Measurements from ENCODE around the gene ATP8B1. TPM values are rescaled to one million over a fixed set of nuclear protein-coding genes. Genes with fewer than 3 reads are reported as not detected.

ATP8B1 gene
- total RNA-seq, 1 experiment from 2014 or later = 15.9 TPM

GRCh38 chr18:57640236-57640635 is 162.9 kb downstream of the ATP8B1 start:
- 0 out of 4 replicates have a peak, but pooled peaks cover 0 to 4% of the 10 kb centered on the region in 2 experiments for H3K36me3 ChIP-seq (ENCODE audit: control insufficient read depth in 1 of 2, insufficient read depth in 2 of 2, low read length in 2 of 2)
- H3K4me1 ChIP-seq (ENCODE audit: control insufficient read depth in 1 of 2, insufficient read depth in 2 of 2, low read length in 2 of 2) = no peaks in the 10 kb centered on the region
- H3K9me2 ChIP-seq (ENCODE audit: insufficient read depth) = no peaks in the 10 kb centered on the region
- CTCF ChIA-PET = no interaction called here
- H2AFZ ChIP-seq (ENCODE audit: low read depth, low read length, poor library complexity, severe bottlenecking) = no peak overlapping the region
- no peaks in the 10 kb centered on the region for H3K9me3 ChIP-seq (ENCODE audit: control insufficient read depth in 1 of 2, insufficient read depth in 1 of 2, low read depth in 1 of 2, low read length in 2 of 2)
- H3K79me2 ChIP-seq (ENCODE audit: insufficient read depth, low read length) = no peaks in the 10 kb centered on the region
- RAD21 ChIA-PET (ENCODE audit: low non-redundant PET in 1 of 2, low total read pairs in 2 of 2, uncharacterized antibody in 2 of 2, unreplicated experiment in 2 of 2) = no interaction called here
- DNase-seq (ENCODE audit: low read depth, low spot score) (no peak), ATAC-seq (no peak)
- intact Hi-C loops (cut with micrococcal nuclease) = loop anchor here (10.0 kb wide), 1 partner anchor 215 kb away; no protein-coding TSS in a partner anchor
- no peak overlapping the region for H3K4me2 ChIP-seq (ENCODE audit: low read length)
- H3K27me3 ChIP-seq (ENCODE audit: insufficient read depth, low read length) = no peaks in the 10 kb centered on the region
- POLR2A ChIA-PET = no interaction called here
- TF ChIP-seq ATF3 (IDR thresholded peaks at IDR 0.05) = no peak
- no peak for TF ChIP-seq ZFX (IDR thresholded peaks at IDR 0.05)
- no peak for TF ChIP-seq ZBTB33 (IDR thresholded peaks at IDR 0.05; ENCODE audit: extremely low read depth, insufficient replicate concordance, low read length)
- TF ChIP-seq TCF7L2 (IDR thresholded peaks at IDR 0.05; ENCODE audit: borderline replicate concordance, extremely low read depth, insufficient read depth, insufficient read length) = no peak
- TF ChIP-seq CEBPB (IDR thresholded peaks at IDR 0.05; ENCODE audit: low read depth) = no peak
- no peak for TF ChIP-seq POLR2AphosphoS5 (IDR thresholded peaks at IDR 0.05; ENCODE audit: low read depth, low read length)
- TF ChIP-seq CTCF (IDR thresholded peaks at IDR 0.05 in 2 of 3, conservative IDR thresholded peaks at IDR 0.05 in 1 of 3; ENCODE audit: borderline replicate concordance in 1 of 3, insufficient read depth in 1 of 3, low read depth in 2 of 3, low read length in 2 of 3) = no peak
- no peak for TF ChIP-seq REST (IDR thresholded peaks at IDR 0.05; ENCODE audit: low read depth)
- TF ChIP-seq ELF1 (IDR thresholded peaks at IDR 0.05; ENCODE audit: borderline replicate concordance, low read depth) = no peak
- no peak for TF ChIP-seq EZH2 (IDR thresholded peaks at IDR 0.05)
- no peak overlapping the region for H3K9ac ChIP-seq (ENCODE audit: low read length)
- H4K20me1 ChIP-seq (ENCODE audit: insufficient read depth) = no peaks in the 10 kb centered on the region
- no peak overlapping the region for H3K4me3 ChIP-seq (replicated peaks in 1 of 2; ENCODE audit: low read depth in 1 of 2, low read length in 2 of 2)
- no TSS peak for BruUV-seq (replicated peaks)
- no peak overlapping the region for H3K27ac ChIP-seq (ENCODE audit: low read depth, low read length)

All from HCT116 (cell line).